H1 (cell line): Measurements from ENCODE around the gene CNN3. TPM values are rescaled to one million over a fixed set of nuclear protein-coding genes. Genes with fewer than 3 reads are reported as not detected.

Source experiments
- CTCF ChIA-PET: fragments of 300-600 bp; sonication (Branson Sonifier 250); formaldehyde crosslinking; loops from one replicate; lab custom pipeline; 2021; ENCODE audit not compliant: partially characterized antibody; lab: Charles Lee
- POLR2A ChIA-PET: fragments of 300-600 bp; sonication (Branson Sonifier 250); formaldehyde crosslinking; loops from one replicate; lab custom pipeline; 2021; ENCODE audit warnings: inconsistent platforms; ENCODE audit not compliant: partially characterized antibody; lab: Charles Lee
- DNase-seq, 2 experiments: peaks; one replicate each; pipeline versions ENCODE4 v3.0.0 to v3.0.0-alpha.2; 2010 to 2022; ENCODE audit warnings: low spot score in 2 of 2, low read depth in 1 of 2, mixed read lengths in 1 of 2
- FAIRE-seq: peaks from 2 replicates; lab custom pipeline; 2011; peaks lifted over from hg19 to GRCh38; lab: Jason Lieb, UNC
- H2AFZ ChIP-seq: 2 replicates; pipeline ENCODE4 v1.8.1; 2012; ENCODE audit warnings: low read length, inconsistent platforms
- H2AK5ac ChIP-seq: 2 replicates; pipeline ENCODE4 v1.6.1; 2013; ENCODE audit warnings: low read depth, low read length
- H2BK120ac ChIP-seq: replicated peaks from 2 replicates; pipeline ENCODE3; 2013; ENCODE audit warnings: low read depth, low read length, inconsistent platforms
- H2BK12ac ChIP-seq: 2 replicates; pipeline ENCODE4 v1.6.1; 2013; ENCODE audit warnings: low read depth, low read length
- H2BK15ac ChIP-seq: 2 replicates; pipeline ENCODE4 v1.6.1; 2013; ENCODE audit warnings: low read length
- H2BK20ac ChIP-seq: 2 replicates; pipeline ENCODE4 v1.6.1; 2013; ENCODE audit warnings: low read length
- H2BK5ac ChIP-seq: 2 replicates; pipeline ENCODE4 v1.6.1; 2013; ENCODE audit warnings: low read depth, low read length
- H3K14ac ChIP-seq: 2 replicates; pipeline ENCODE4 v1.6.1; 2013; ENCODE audit warnings: inconsistent platforms; ENCODE audit not compliant: insufficient read length
- H3K18ac ChIP-seq: 2 replicates; pipeline ENCODE4 v1.6.1; 2013; ENCODE audit warnings: low read length; ENCODE audit errors: extremely low read depth
- H3K23ac ChIP-seq: 2 replicates; pipeline ENCODE4 v1.6.1; 2013; ENCODE audit warnings: inconsistent platforms; ENCODE audit not compliant: insufficient read length
- H3K23me2 ChIP-seq: 2 replicates; pipeline ENCODE4 v1.6.1; 2013; ENCODE audit warnings: low read depth, low read length
- H3K27ac ChIP-seq: 2 replicates; pipeline ENCODE4 v1.6.1; 2011; ENCODE audit warnings: low read depth, low read length, inconsistent platforms
- H3K27me3 ChIP-seq, 4 experiments: replicated peaks in 1 of 4; 1 replicate in 1 of 4; 2 replicates in 3 of 4; pipeline versions ENCODE4 v1.6.1 to v1.8.1; 2011 to 2013; ENCODE audit warnings: low read length in 3 of 4, mild to moderate bottlenecking in 3 of 4, inconsistent platforms in 2 of 4, mixed read lengths in 2 of 4, moderate library complexity in 1 of 4; ENCODE audit not compliant: control insufficient read depth in 3 of 4, insufficient read depth in 3 of 4; ENCODE audit errors: extremely low read depth in 1 of 4
- H3K36me3 ChIP-seq, 4 experiments: 2 replicates each; pipeline versions ENCODE4 v1.6.1 to v1.8.1; 2011 to 2013; ENCODE audit warnings: mild to moderate bottlenecking in 4 of 4, low read length in 3 of 4, moderate library complexity in 2 of 4, control low read depth in 1 of 4, inconsistent platforms in 1 of 4; ENCODE audit not compliant: insufficient read depth in 4 of 4, control insufficient read depth in 2 of 4
- H3K4ac ChIP-seq: replicated peaks from 2 replicates; pipeline ENCODE3; 2013; ENCODE audit warnings: low read length, low read depth, mixed read lengths, inconsistent platforms; ENCODE audit not compliant: insufficient read length
- H3K4me1 ChIP-seq, 4 experiments: replicated peaks in 1 of 4; 1 replicate in 1 of 4; 2 replicates in 3 of 4; pipeline versions ENCODE4 v1.6.1 to v1.8.1; 2011 to 2013; ENCODE audit warnings: low read length in 3 of 4, inconsistent platforms in 2 of 4, mixed read lengths in 1 of 4; ENCODE audit not compliant: insufficient read depth in 4 of 4, control insufficient read depth in 3 of 4
- H3K4me2 ChIP-seq, 2 experiments: 2 replicates each; pipeline versions ENCODE4 v1.6.1 to v1.8.1; 2011 to 2013; ENCODE audit warnings: low read depth in 2 of 2, low read length in 2 of 2, control low read depth in 1 of 2, inconsistent platforms in 1 of 2, mild to moderate bottlenecking in 1 of 2; ENCODE audit not compliant: insufficient read depth in 1 of 2
- H3K4me3 ChIP-seq, 4 experiments: fragments of 200-600, 300-600 bp in 1 of 4; sonication (generic), shearing (Covaris generic), sonication (Bioruptor Twin) in 1 of 4; 2 replicates each; pipeline versions ENCODE4 v1.5.1 to v1.8.1; 2011 to 2016; ENCODE audit warnings: low read length in 4 of 4, low read depth in 3 of 4, control low read depth in 2 of 4, inconsistent platforms in 2 of 4, mild to moderate bottlenecking in 2 of 4, mixed read lengths in 1 of 4, moderate library complexity in 1 of 4; ENCODE audit not compliant: insufficient read depth in 2 of 4; ENCODE audit errors: extremely low read depth in 1 of 4
- H3K56ac ChIP-seq: replicated peaks from 2 replicates; pipeline ENCODE3; 2013; ENCODE audit warnings: low read depth, mild to moderate bottlenecking, mixed read lengths, low read length, inconsistent platforms; ENCODE audit not compliant: insufficient read length
- H3K79me1 ChIP-seq: 2 replicates; pipeline ENCODE4 v1.6.1; 2013; ENCODE audit warnings: low read depth, low read length, control low read depth
- H3K79me2 ChIP-seq, 2 experiments: 2 replicates each; pipeline versions ENCODE4 v1.6.1 to v1.8.1; 2012 to 2013; ENCODE audit warnings: low read length in 2 of 2, mild to moderate bottlenecking in 2 of 2, inconsistent platforms in 1 of 2; ENCODE audit not compliant: insufficient read depth in 2 of 2, control insufficient read depth in 1 of 2
- H3K9ac ChIP-seq, 4 experiments: replicated peaks in 1 of 4; 1 replicate in 1 of 4; 2 replicates in 3 of 4; pipeline versions ENCODE4 v1.6.1 to v1.8.1; 2011 to 2013; ENCODE audit warnings: low read depth in 3 of 4, low read length in 3 of 4, control low read depth in 2 of 4, mild to moderate bottlenecking in 2 of 4, moderate library complexity in 2 of 4, inconsistent platforms in 1 of 4; ENCODE audit errors: extremely low read depth in 1 of 4
- H3K9me3 ChIP-seq, 2 experiments: 2 replicates each; pipeline versions ENCODE4 v1.6.1 to v1.8.1; 2012 to 2013; ENCODE audit warnings: mild to moderate bottlenecking in 2 of 2, moderate library complexity in 2 of 2, control low read depth in 1 of 2, inconsistent platforms in 1 of 2, low read depth in 1 of 2, low read length in 1 of 2, mixed read lengths in 1 of 2; ENCODE audit not compliant: insufficient read depth in 2 of 2
- H4K20me1 ChIP-seq, 2 experiments: replicated peaks in 1 of 2; 2 replicates each; pipeline versions ENCODE3 to v1.8.1; 2011 to 2013; ENCODE audit warnings: inconsistent platforms in 2 of 2, low read length in 2 of 2, mild to moderate bottlenecking in 1 of 2; ENCODE audit not compliant: insufficient read depth in 2 of 2, control insufficient read depth in 1 of 2
- H4K5ac ChIP-seq: 2 replicates; pipeline ENCODE4 v1.6.1; 2013; ENCODE audit warnings: low read length, low read depth, mixed read lengths, inconsistent platforms; ENCODE audit not compliant: insufficient read length
- H4K8ac ChIP-seq: 2 replicates; pipeline ENCODE4 v1.8.0; 2013; ENCODE audit warnings: mild to moderate bottlenecking, moderate library complexity, low read length, inconsistent platforms; ENCODE audit not compliant: insufficient read depth; ENCODE audit errors: extremely low read depth
- H4K91ac ChIP-seq: replicated peaks from 2 replicates; pipeline ENCODE3; 2013; ENCODE audit warnings: low read length, mixed read lengths, inconsistent platforms; ENCODE audit not compliant: insufficient read length
- E2F6 ChIP-seq: IDR thresholded peaks from 2 replicates; pipeline ENCODE4 v1.6.1; 2012; ENCODE audit warnings: inconsistent platforms
- FOSL1 ChIP-seq: IDR thresholded peaks from 2 replicates; pipeline ENCODE4 v1.6.1; 2011; ENCODE audit warnings: mild to moderate bottlenecking, low read depth, low read length, moderate library complexity; ENCODE audit not compliant: insufficient read depth
- HDAC2 ChIP-seq, 2 experiments: fragments of 300-600 bp in 1 of 2; sonication (generic) in 1 of 2; IDR thresholded peaks; 2 replicates each; pipeline ENCODE4 v1.6.1; 2011 to 2012; ENCODE audit warnings: low read depth in 2 of 2, low read length in 2 of 2, mild to moderate bottlenecking in 2 of 2, moderate library complexity in 2 of 2, borderline replicate concordance in 1 of 2, inconsistent platforms in 1 of 2
- KDM1A ChIP-seq: fragments of 200-600, 300-600 bp; sonication (generic); IDR thresholded peaks from 2 replicates; pipeline ENCODE4 v1.7.1; 2016; ENCODE audit warnings: mild to moderate bottlenecking, low read length, borderline replicate concordance
- KDM5A ChIP-seq: fragments of 200-600 bp; IDR thresholded peaks from 2 replicates; pipeline ENCODE4 v1.7.1; 2012; ENCODE audit warnings: mild to moderate bottlenecking, low read length, inconsistent platforms, mixed read lengths
- MAX ChIP-seq: IDR thresholded peaks from 2 replicates; pipeline ENCODE4 v1.6.1; 2012; ENCODE audit warnings: inconsistent platforms
- POU5F1 ChIP-seq: IDR thresholded peaks from 2 replicates; pipeline ENCODE4 v1.6.1; 2011; ENCODE audit warnings: low read depth, mild to moderate bottlenecking, low read length, moderate library complexity
- TCF12 ChIP-seq: IDR thresholded peaks from 2 replicates; pipeline ENCODE4 v1.6.1; 2011; ENCODE audit warnings: low read depth, mild to moderate bottlenecking, low read length
- YY1 ChIP-seq: IDR thresholded peaks from 2 replicates; pipeline ENCODE4 v1.6.1; 2011; ENCODE audit warnings: low read depth, mild to moderate bottlenecking, low read length
- WGBS, 2 experiments: shearing (Covaris generic) in 1 of 2; methylation state at CpG; one replicate each; pipeline versions ENCODE4 v1.1.6 to v1.1.7; 2013 to 2015; ENCODE audit warnings: low lambda C conversion rate in 2 of 2, mixed read lengths in 2 of 2, inconsistent platforms in 1 of 2, low coverage in 1 of 2, missing lambda C conversion rate in 1 of 2; ENCODE audit not compliant: insufficient replicate concordance in 2 of 2, insufficient coverage in 1 of 2, insufficient read length in 1 of 2; ENCODE audit errors: extremely low coverage in 1 of 2, missing lambda C conversion rate in 1 of 2; 5-methylcytosine and 5-hydroxymethylcytosine counted together
- polyA plus RNA-seq, 7 experiments: library from polyadenylated mRNA; depleted of rRNA in 3 of 7; stranded (reverse) in 5 of 7; unstranded in 2 of 7; fragments of >200 nt in 5 of 7; fragments of 200-250 nt in 2 of 7; gene quantifications; 1 replicate in 5 of 7; 2 replicates in 1 of 7; 4 replicates in 1 of 7; pipeline versions ENCODE4 v1.2.1 to v1.2.3, GENCODE V29; 2011 to 2013; ENCODE audit warnings: missing spikeins in 2 of 7, mixed read lengths in 2 of 7
- total RNA-seq: library from RNA; stranded (reverse); fragmentation: NEBNext Ultra II Directional; extraction: Animal tissue kit (Norgen Biotek cat#: 25700); gene quantifications from 2 replicates; pipeline ENCODE4 v1.2.1, GENCODE V29; 2021

The CNN3 gene
- total and polyA plus RNA-seq, 2 of the 8 experiments (the other 6 are each of a cell fraction or from before 2014, with no cell fraction given): 134 to 266 TPM

- Histone ChIP-seq H2AFZ (no peak overlapping the region), H3K4me3 (peak overlapping the region in 2 of 4 experiments; percentile 7 to 42; a peak in 2 of 8 replicates), H2AK5ac (no peak overlapping the region), H4K91ac (no peak overlapping the region), H4K8ac (no peak overlapping the region), H3K4ac (no peak overlapping the region), H3K56ac (no peak overlapping the region), H3K27me3 (no peaks in the 10 kb centered on the region), H3K27ac (no peak overlapping the region), H2BK5ac (no peak overlapping the region), H3K23me2 (no peaks in the 10 kb centered on the region; the same call in 1 of the 2 replicates), H3K79me2 (no peaks in the 10 kb centered on the region), H3K4me2 (peak overlapping the region; percentile 52 to 57), H2BK12ac (no peak overlapping the region; the same call in 1 of the 2 replicates), H2BK20ac (no peak overlapping the region), H3K23ac (no peak overlapping the region), H3K9ac (no peak overlapping the region), H2BK15ac (no peak overlapping the region), H3K36me3 (0 out of 8 replicates have a peak, but pooled peaks cover 0 to 4% (median 0%) of the 10 kb centered on the region in 4 experiments), H3K14ac (no peak overlapping the region), H3K9me3 (no peaks in the 10 kb centered on the region), H2BK120ac (no peak overlapping the region), H4K20me1 (no peaks in the 10 kb centered on the region), H3K79me1 (no peaks in the 10 kb centered on the region), H3K18ac (no peak overlapping the region), H4K5ac (no peak overlapping the region), H3K4me1 (peaks cover 7 to 38% (median 22%) of the 10 kb centered on the region in 4 experiments)
- DNase-seq (peak in 1 of 2 experiments; percentile 57), FAIRE-seq (peak; percentile 93)
- TF ChIP-seq HDAC2 (IDR thresholded peaks at IDR 0.05; ENCODE audit: borderline replicate concordance in 1 of 2, low read depth in 2 of 2, low read length in 2 of 2): no peak
- 0 out of 2 replicates have a peak, but pooled peaks have one; percentile 42 for TF ChIP-seq TCF12
- TF ChIP-seq FOSL1: no peak
- TF ChIP-seq KDM1A: 0 out of 2 replicates have a peak, but pooled peaks have one; percentile 30
- TF ChIP-seq POU5F1: no peak
- peak; percentile 76 for TF ChIP-seq MAX
- TF ChIP-seq E2F6: peak; percentile 70
- peak; percentile 58 for TF ChIP-seq YY1
- no peak for TF ChIP-seq KDM5A
- CTCF ChIA-PET: interaction anchor here (0.6 to 4.5 kb wide), 7 partner anchors 9 to 156 kb away, joined by 3 to 27 read pairs (median 5); no protein-coding TSS in a partner anchor
- POLR2A ChIA-PET: interaction anchor here (1.6 to 1.9 kb wide), 3 partner anchors 10 to 34 kb away, joined by 5 to 6 read pairs (median 6); no protein-coding TSS in a partner anchor
- 31% methylated on average over 4 of the region's 4 CpGs; no CpG with 5 or more reads in 1 of the 2 experiments for WGBS, 2 experiments
Measured at GRCh38 chr1:94887603-94888171, 39.2 kb downstream of the CNN3 start.
